WTC11 (cell line): ENCODE measurements around the gene ITPR3.

ENCODE experiments used
- ATF2 ChIP-seq: sonication (generic); formaldehyde crosslinking; IDR thresholded peaks from 2 replicates; pipeline ENCODE4 v1.8.1; 2022; ENCODE audit warnings: low read depth, missing genetic modification reagents, borderline replicate concordance
- CTCF ChIP-seq: fragments of 200-600 bp; IDR thresholded peaks from 2 replicates; pipeline ENCODE4 v1.8.0; 2022; ENCODE audit warnings: antibody characterized with exemption
- ETV6 ChIP-seq: sonication (generic); formaldehyde crosslinking; IDR thresholded peaks from 2 replicates; pipeline ENCODE4 v1.8.1; 2022; ENCODE audit warnings: mild to moderate bottlenecking, missing genetic modification reagents
- JUN ChIP-seq: sonication (generic); formaldehyde crosslinking; IDR thresholded peaks from 2 replicates; pipeline ENCODE4 v1.8.0; 2023; ENCODE audit warnings: mild to moderate bottlenecking, missing genetic modification reagents
- TEAD4 ChIP-seq: sonication (generic); formaldehyde crosslinking; IDR thresholded peaks from 2 replicates; pipeline ENCODE4 v1.8.0; 2022; ENCODE audit warnings: mild to moderate bottlenecking, missing genetic modification reagents

- TF ChIP-seq ETV6 (CRISPR knock-in tag) (no peak), TEAD4 (CRISPR knock-in tag) (no peak), ATF2 (no peak), JUN (CRISPR knock-in tag) (no peak), CTCF (no peak)
Measured at GRCh38 chr6:33682341-33682740, 61.2 kb downstream of the ITPR3 start.
